Hematopoietic multipotent progenitor cell treated with erythropoietin and hydrocortisone succinate and interleukin-3 and kit ligand, for 4 days (in vitro differentiated cells): Measurements from ENCODE around the gene NEB.
A peak's percentile ranks its signal among the peaks of the same experiment; 100 is the strongest.

ENCODE experiments used
- DNase-seq: peaks from one replicate; pipeline ENCODE4 v3.0.0-alpha.2; 2015

The NEB gene

GRCh38 chr2:151733771-151734672, at the start of gene NEB:
Gene NEB (minus strand): TSS chr2:151734476. CDS start chr2:151733156, 1,320 bp downstream.
- DNase-seq = no peak

- no peak for DNase-seq
Observed at GRCh38 chr2:151783133-151783520, 48.9 kb upstream of the NEB start.

GRCh38 chr2:151782378-151783132, 48.3 kb upstream of the NEB start:
- DNase-seq = peak; percentile 90

- no peak for DNase-seq
Observed at GRCh38 chr2:151781642-151782041, 47.4 kb upstream of the NEB start.

- DNase-seq = no peak
Observed at GRCh38 chr2:151780938-151781337, 46.7 kb upstream of the NEB start.

- DNase-seq = no peak
Observed at GRCh38 chr2:151777935-151778334, 43.7 kb upstream of the NEB start.

- DNase-seq = peak; percentile 45
Observed at GRCh38 chr2:151777487-151777886, 43.2 kb upstream of the NEB start.

- DNase-seq = peak; percentile 37
Observed at GRCh38 chr2:151776367-151776766, 42.1 kb upstream of the NEB start.

- DNase-seq = peak; percentile 74
Observed at GRCh38 chr2:151775057-151775740, 40.9 kb upstream of the NEB start.

- no peak for DNase-seq
Observed at GRCh38 chr2:151774506-151774905, 40.2 kb upstream of the NEB start.

- DNase-seq = no peak
Observed at GRCh38 chr2:151771599-151772358, 37.5 kb upstream of the NEB start.

GRCh38 chr2:151770995-151771394, 36.7 kb upstream of the NEB start:
- no peak for DNase-seq

GRCh38 chr2:151769606-151770005, 35.3 kb upstream of the NEB start:
- DNase-seq = no peak

- DNase-seq = no peak
Observed at GRCh38 chr2:151767536-151767935, 33.3 kb upstream of the NEB start.

GRCh38 chr2:151766437-151767153, 32.3 kb upstream of the NEB start:
- no peak for DNase-seq

GRCh38 chr2:151765760-151766410, 31.6 kb upstream of the NEB start:
- no peak for DNase-seq

GRCh38 chr2:151762694-151763093, 28.4 kb upstream of the NEB start:
- DNase-seq = no peak

GRCh38 chr2:151761687-151762086, 27.4 kb upstream of the NEB start:
- no peak for DNase-seq

- no peak for DNase-seq
Observed at GRCh38 chr2:151761193-151761592, 26.9 kb upstream of the NEB start.

GRCh38 chr2:151760139-151760650, 25.9 kb upstream of the NEB start:
- DNase-seq = no peak

- no peak for DNase-seq
Observed at GRCh38 chr2:151758744-151759143, 24.5 kb upstream of the NEB start.
